ENCODE results near the gene FIGN.

The FIGN gene

DNA sequence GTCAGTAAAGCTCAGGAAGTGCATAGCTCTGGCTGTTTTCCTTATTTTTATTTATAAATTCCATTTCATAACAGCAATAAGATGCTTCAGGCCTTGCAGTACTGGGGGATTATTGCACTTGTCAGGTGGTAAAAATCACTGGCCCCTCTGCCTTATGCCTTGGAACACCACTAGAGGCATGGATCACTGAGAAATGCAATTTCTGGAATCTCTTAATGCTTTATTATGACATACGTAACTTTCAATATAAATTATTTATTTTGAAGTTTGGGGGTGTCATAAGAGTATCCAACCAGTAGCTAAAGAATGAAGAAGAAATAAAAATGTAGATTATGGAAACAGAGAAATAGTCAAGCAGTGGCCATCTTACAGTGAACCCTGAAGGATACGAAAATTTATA, 183.1 kb downstream of the FIGN start:
- DNase-seq, result no peak

DNA sequence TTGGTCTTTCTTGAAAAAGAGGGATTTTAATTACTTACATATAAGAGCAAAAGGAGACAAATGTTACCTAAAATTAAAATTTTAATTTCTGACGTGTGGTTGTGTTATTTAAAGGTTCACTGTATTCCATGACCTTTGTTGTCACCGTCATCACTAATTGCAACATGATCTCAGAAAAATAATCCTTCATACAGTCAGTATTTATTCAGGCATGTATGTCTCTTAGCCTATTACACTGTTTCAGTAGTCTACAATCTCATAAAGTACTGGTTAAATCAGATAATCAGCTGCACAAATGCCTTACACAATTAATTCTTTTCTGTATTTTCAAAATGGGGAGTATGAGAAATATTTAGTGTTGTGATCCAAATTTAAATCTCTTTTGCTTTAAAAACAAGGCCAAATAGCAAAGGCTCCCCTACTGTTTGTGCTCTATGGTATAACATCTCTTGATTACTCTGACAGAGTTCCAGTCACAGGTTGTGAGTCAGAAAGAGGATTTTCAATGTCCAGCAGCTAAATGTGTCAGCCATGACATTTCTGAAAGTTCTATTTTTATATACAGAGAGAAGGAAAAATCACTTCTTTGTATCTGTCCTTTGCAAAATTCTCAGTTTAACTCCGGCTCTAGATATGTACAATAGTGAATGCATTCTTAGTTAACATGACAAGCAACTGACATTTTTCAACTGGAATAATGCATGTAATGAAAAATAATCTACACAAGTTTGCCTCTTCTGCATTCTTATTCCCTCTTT, 184.0 kb downstream of the FIGN start:
- no peak for DNase-seq

DNA sequence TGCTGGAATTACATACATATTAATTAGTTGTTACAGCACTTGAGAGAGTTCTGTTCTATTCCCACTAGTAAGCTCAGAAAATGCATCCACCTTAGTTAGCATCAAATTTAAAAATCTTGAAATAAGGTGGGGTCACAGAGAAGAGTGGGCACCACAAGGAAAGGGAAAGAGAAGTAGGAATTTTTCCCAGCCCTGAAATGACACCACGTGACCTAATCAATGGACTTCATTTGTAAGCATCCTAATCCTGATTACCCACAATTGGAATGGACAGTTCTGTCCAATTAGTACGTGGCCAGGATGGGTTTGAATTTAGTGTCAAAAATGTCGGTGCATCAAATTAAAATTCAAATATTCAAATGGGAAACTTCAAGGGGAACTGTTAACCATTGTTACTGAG, 186.8 kb downstream of the FIGN start:
- no peak for DNase-seq

Data from NCI-H1694 (cell line).